IPS DF 6.9 (cell line): ENCODE results near the gene PORCN.

ENCODE experiments used
- DNase-seq: peaks from one replicate; pipeline ENCODE4 v3.0.0-alpha.2; 2013; ENCODE audit warnings: low read depth, low spot score
- H3K27ac ChIP-seq: one replicate; pipeline ENCODE4 v1.5.1; 2013; ENCODE audit warnings: low read length, control low read depth
- H3K27me3 ChIP-seq: 2 replicates; pipeline ENCODE4 v1.6.1; 2013; ENCODE audit warnings: mild to moderate bottlenecking, low read length; ENCODE audit not compliant: control insufficient read depth, insufficient read depth
- H3K36me3 ChIP-seq: 2 replicates; pipeline ENCODE4 v1.6.1; 2013; ENCODE audit warnings: low read length; ENCODE audit not compliant: control insufficient read depth, insufficient read depth
- H3K4me1 ChIP-seq: 2 replicates; pipeline ENCODE4 v1.6.1; 2013; ENCODE audit warnings: low read length; ENCODE audit not compliant: control insufficient read depth, insufficient read depth
- H3K4me3 ChIP-seq: 2 replicates; pipeline ENCODE4 v1.5.1; 2013; ENCODE audit warnings: mild to moderate bottlenecking, low read length
- H3K9me3 ChIP-seq: 2 replicates; pipeline ENCODE4 v1.6.1; 2013; ENCODE audit warnings: low read length, inconsistent platforms; ENCODE audit not compliant: control insufficient read depth, insufficient read depth
- WGBS: extraction: QIAGEN DNeasy Blood & Tissue Kit; methylation state at CpG from one replicate; pipeline ENCODE4 v1.1.7; 2013; ENCODE audit warnings: mixed read lengths, missing lambda C conversion rate; ENCODE audit not compliant: insufficient read length, insufficient coverage; 5-methylcytosine and 5-hydroxymethylcytosine counted together

The PORCN gene

GRCh38 chrX:48508400-48509244 lies at the start of gene PORCN:
PORCN (plus strand) TSS chrX:48508992; CDS start chrX:48509821, 829 bp downstream.
- WGBS = no CpG with 5 or more reads among the region's 65 CpGs
- Histone ChIP-seq H3K4me3 (peak within 1 kb of the TSS; percentile 96; the same call in 1 of the 2 replicates), H3K27me3 (no peaks in the 10 kb centered on the region), H3K27ac (no peak within 1 kb of the TSS), H3K36me3 (no peaks in the 10 kb centered on the region), H3K4me1 (peaks cover 4% of the 10 kb centered on the region), H3K9me3 (no peaks in the 10 kb centered on the region)
- DNase-seq = no peak

GRCh38 chrX:48459483-48459882 lies 49.3 kb upstream of the PORCN start:
- Histone ChIP-seq H3K9me3 (no peaks in the 10 kb centered on the region), H3K4me3 (no peak overlapping the region), H3K27ac (no peak overlapping the region), H3K36me3 (peaks cover 11% of the 10 kb centered on the region; the same call in 1 of the 2 replicates), H3K27me3 (no peaks in the 10 kb centered on the region), H3K4me1 (no peaks in the 10 kb centered on the region)
- WGBS = no CpG with 5 or more reads among the region's 6 CpGs
- DNase-seq = no peak

GRCh38 chrX:48460031-48460430 lies 48.8 kb upstream of the PORCN start:
- no peak overlapping the region for H3K27ac ChIP-seq
- WGBS = no CpG with 5 or more reads among the region's 3 CpGs
- no peak for DNase-seq
- H3K4me3 ChIP-seq = no peak overlapping the region
- no peaks in the 10 kb centered on the region for H3K27me3 ChIP-seq
- H3K4me1 ChIP-seq = no peaks in the 10 kb centered on the region
- H3K9me3 ChIP-seq = no peaks in the 10 kb centered on the region
- peaks cover 13% of the 10 kb centered on the region; the same call in 1 of the 2 replicates for H3K36me3 ChIP-seq

- Histone ChIP-seq H3K4me1 (no peaks in the 10 kb centered on the region), H3K4me3 (no peak overlapping the region), H3K36me3 (peaks cover 15% of the 10 kb centered on the region; the same call in 1 of the 2 replicates), H3K27ac (no peak overlapping the region), H3K27me3 (no peaks in the 10 kb centered on the region), H3K9me3 (no peaks in the 10 kb centered on the region)
- DNase-seq = no peak
- WGBS = no CpG with 5 or more reads among the region's 11 CpGs
These were observed 48.2 kb upstream of the PORCN start for GRCh38 chrX:48460606-48461005.

GRCh38 chrX:48461830-48462229 lies 47.0 kb upstream of the PORCN start:
- H3K4me3 ChIP-seq = no peak overlapping the region
- no peak for DNase-seq
- no peaks in the 10 kb centered on the region for H3K27me3 ChIP-seq
- WGBS = no CpG with 5 or more reads among the region's 6 CpGs
- no peaks in the 10 kb centered on the region for H3K9me3 ChIP-seq
- H3K27ac ChIP-seq = no peak overlapping the region
- H3K4me1 ChIP-seq = no peaks in the 10 kb centered on the region
- peaks cover 15% of the 10 kb centered on the region; the same call in 1 of the 2 replicates for H3K36me3 ChIP-seq

GRCh38 chrX:48465336-48465933 lies 43.4 kb upstream of the PORCN start:
- no peaks in the 10 kb centered on the region for H3K9me3 ChIP-seq
- no peaks in the 10 kb centered on the region for H3K4me1 ChIP-seq
- peaks cover 15% of the 10 kb centered on the region; the same call in 1 of the 2 replicates for H3K36me3 ChIP-seq
- no CpG with 5 or more reads among the region's 10 CpGs for WGBS
- H3K27me3 ChIP-seq = no peaks in the 10 kb centered on the region
- no peak overlapping the region for H3K27ac ChIP-seq
- DNase-seq = no peak
- H3K4me3 ChIP-seq = no peak overlapping the region

- Histone ChIP-seq H3K27ac (no peak overlapping the region), H3K4me1 (no peaks in the 10 kb centered on the region), H3K27me3 (no peaks in the 10 kb centered on the region), H3K4me3 (no peak overlapping the region), H3K36me3 (peaks cover 6% of the 10 kb centered on the region; the same call in 1 of the 2 replicates), H3K9me3 (no peaks in the 10 kb centered on the region)
- DNase-seq = no peak
- WGBS = no CpG with 5 or more reads among the region's 10 CpGs
These were observed 42.1 kb upstream of the PORCN start for GRCh38 chrX:48466696-48467095.

- H3K27me3 ChIP-seq = no peaks in the 10 kb centered on the region
- no peak overlapping the region for H3K27ac ChIP-seq
- 0 out of 2 replicates have a peak, but pooled peaks cover 4% of the 10 kb centered on the region for H3K36me3 ChIP-seq
- H3K9me3 ChIP-seq = no peaks in the 10 kb centered on the region
- no CpG with 5 or more reads among the region's 10 CpGs for WGBS
- no peak for DNase-seq
- H3K4me1 ChIP-seq = no peaks in the 10 kb centered on the region
- no peak overlapping the region for H3K4me3 ChIP-seq
These were observed 41.5 kb upstream of the PORCN start for GRCh38 chrX:48467281-48467761.

- H3K4me1 ChIP-seq = no peaks in the 10 kb centered on the region
- no peaks in the 10 kb centered on the region for H3K9me3 ChIP-seq
- no peaks in the 10 kb centered on the region for H3K27me3 ChIP-seq
- H3K27ac ChIP-seq = no peak overlapping the region
- H3K36me3 ChIP-seq = 0 out of 2 replicates have a peak, but pooled peaks cover 4% of the 10 kb centered on the region
- H3K4me3 ChIP-seq = peak overlapping the region; percentile 45; the same call in 1 of the 2 replicates
- DNase-seq = no peak
- no CpG with 5 or more reads among the region's 18 CpGs for WGBS
These were observed 40.5 kb upstream of the PORCN start for GRCh38 chrX:48468247-48468671.
